OCI-LY7 (cell line): ENCODE data around the gene NOL4L. TPM values are rescaled to one million over a fixed set of nuclear protein-coding genes. Genes with fewer than 3 reads are reported as not detected.

Experiments
- BruUV-seq: library from RNA; stranded (reverse); fragments of 400-500 nt; replicated peaks from 2 replicates; lab custom pipeline; 2021; lab: Mats Ljungman, UMichigan
- CTCF ChIA-PET: fragments of 300-600 bp; sonication (Branson Sonifier 250); formaldehyde crosslinking; loops from one replicate; lab custom pipeline; 2022; ENCODE audit warnings: antibody characterized with exemption; ENCODE audit not compliant: unreplicated experiment; lab: Charles Lee
- POLR2A ChIA-PET: fragments of 300-600 bp; sonication (Branson Sonifier 250); formaldehyde crosslinking; loops from one replicate; lab custom pipeline; 2022; ENCODE audit warnings: antibody characterized with exemption; lab: Charles Lee
- DNase-seq: peaks from one replicate; pipeline ENCODE4 v3.0.0-alpha.2; 2015; ENCODE audit warnings: low spot score
- H2AFZ ChIP-seq: fragments of 200-600 bp; sonication (generic), shearing (Covaris generic); 2 replicates; pipeline ENCODE4 v1.6.1; 2014; ENCODE audit warnings: mild to moderate bottlenecking, antibody characterized with exemption, low read length, moderate library complexity
- H3K27ac ChIP-seq: fragments of 200-600 bp; sonication (generic); 2 replicates; pipeline ENCODE4 v1.5.1; 2014; ENCODE audit warnings: mixed run types, low read depth, mild to moderate bottlenecking, moderate library complexity, low read length, inconsistent platforms; ENCODE audit not compliant: poor library complexity, severe bottlenecking
- H3K36me3 ChIP-seq: fragments of 200-600 bp; sonication (generic); 2 replicates; pipeline ENCODE4 v1.6.1; 2014; ENCODE audit warnings: mild to moderate bottlenecking, antibody characterized with exemption, low read length, moderate library complexity, mixed read lengths; ENCODE audit not compliant: insufficient read depth
- H3K4me1 ChIP-seq: fragments of 200-600 bp; sonication (generic); 2 replicates; pipeline ENCODE4 v1.5.1; 2014; ENCODE audit warnings: mild to moderate bottlenecking, low read length; ENCODE audit not compliant: insufficient read depth, poor library complexity, severe bottlenecking
- H3K4me2 ChIP-seq: fragments of 200-600 bp; sonication (generic); 2 replicates; pipeline ENCODE4 v1.6.1; 2014; ENCODE audit warnings: mild to moderate bottlenecking, low read length
- H3K4me3 ChIP-seq: fragments of 200-600 bp; sonication (generic); 2 replicates; pipeline ENCODE4 v1.5.1; 2014; ENCODE audit warnings: mild to moderate bottlenecking, low read depth, low read length; ENCODE audit not compliant: poor library complexity, severe bottlenecking
- H3K79me2 ChIP-seq: fragments of 200-600 bp; sonication (generic); 2 replicates; pipeline ENCODE4 v1.6.1; 2016; ENCODE audit warnings: low read depth, mild to moderate bottlenecking, low read length, moderate library complexity, mixed read lengths; ENCODE audit not compliant: insufficient read depth
- H3K9me2 ChIP-seq: fragments of 200-600 bp; sonication (generic); 2 replicates; pipeline ENCODE4 v1.6.1; 2016; ENCODE audit warnings: mild to moderate bottlenecking, low read length, mixed read lengths; ENCODE audit not compliant: insufficient read depth
- H3K9me3 ChIP-seq: fragments of 200-600 bp; sonication (generic); 2 replicates; pipeline ENCODE4 v1.6.1; 2014; ENCODE audit warnings: mild to moderate bottlenecking, mixed run types, low read length, mixed read lengths
- H4K20me1 ChIP-seq: fragments of 200-600 bp; sonication (generic); 2 replicates; pipeline ENCODE4 v1.6.1; 2014; ENCODE audit warnings: mild to moderate bottlenecking, antibody characterized with exemption, low read length, moderate library complexity, mixed read lengths; ENCODE audit not compliant: insufficient read depth
- CTCF ChIP-seq: fragments of 200-600 bp; sonication (generic); conservative IDR thresholded peaks from 2 replicates; pipeline ENCODE4 v1.5.1; 2014; ENCODE audit warnings: mild to moderate bottlenecking, antibody characterized with exemption, low read length, moderate library complexity, mixed read lengths
- EZH2phosphoT487 ChIP-seq: fragments of 200-600 bp; sonication (generic); IDR thresholded peaks from 2 replicates; pipeline ENCODE4 v1.6.1; 2018; ENCODE audit warnings: low read depth, borderline replicate concordance, mild to moderate bottlenecking, mixed run types, antibody characterized with exemption, low read length, moderate library complexity, mixed read lengths
- intact Hi-C: fragments of 100-400 bp; cut with micrococcal nuclease; formaldehyde crosslinking; loops from one replicate; pipeline ENCODE4 v1.10.0; 2022; ENCODE audit not compliant: unreplicated experiment
- total RNA-seq, 2 experiments: library from RNA; depleted of rRNA in 1 of 2; stranded (reverse); fragments of >200 nt in 1 of 2; shearing (Covaris generic) in 1 of 2; gene quantifications; 2 replicates each; pipeline ENCODE4 v1.2.3, GENCODE V29; 2014 to 2022

The NOL4L gene
- total RNA-seq, 2 experiments from 2014 or later = 3.9 to 4.2 TPM

GRCh38 chr20:32478576-32478975, 106.6 kb downstream of the NOL4L start:
- H3K36me3 ChIP-seq = no peaks in the 10 kb centered on the region
- no TSS peak for BruUV-seq
- intact Hi-C loops = no loop called here
- H3K4me3 ChIP-seq = no peak overlapping the region
- H3K4me1 ChIP-seq = peaks cover 7% of the 10 kb centered on the region
- H3K9me2 ChIP-seq = no peaks in the 10 kb centered on the region
- no peaks in the 10 kb centered on the region for H3K79me2 ChIP-seq
- H3K4me2 ChIP-seq = no peak overlapping the region
- no peak overlapping the region for H2AFZ ChIP-seq
- no peaks in the 10 kb centered on the region for H4K20me1 ChIP-seq
- ChIA-PET POLR2A (no interaction called here), CTCF (interaction anchor here (0.5 kb wide), 1 partner anchor 19 kb away, joined by 3 read pairs; no protein-coding TSS in a partner anchor)
- no peak for DNase-seq
- no peak overlapping the region for H3K27ac ChIP-seq
- no peaks in the 10 kb centered on the region for H3K9me3 ChIP-seq
- TF ChIP-seq EZH2phosphoT487 (no peak), CTCF (no peak)

DNA sequence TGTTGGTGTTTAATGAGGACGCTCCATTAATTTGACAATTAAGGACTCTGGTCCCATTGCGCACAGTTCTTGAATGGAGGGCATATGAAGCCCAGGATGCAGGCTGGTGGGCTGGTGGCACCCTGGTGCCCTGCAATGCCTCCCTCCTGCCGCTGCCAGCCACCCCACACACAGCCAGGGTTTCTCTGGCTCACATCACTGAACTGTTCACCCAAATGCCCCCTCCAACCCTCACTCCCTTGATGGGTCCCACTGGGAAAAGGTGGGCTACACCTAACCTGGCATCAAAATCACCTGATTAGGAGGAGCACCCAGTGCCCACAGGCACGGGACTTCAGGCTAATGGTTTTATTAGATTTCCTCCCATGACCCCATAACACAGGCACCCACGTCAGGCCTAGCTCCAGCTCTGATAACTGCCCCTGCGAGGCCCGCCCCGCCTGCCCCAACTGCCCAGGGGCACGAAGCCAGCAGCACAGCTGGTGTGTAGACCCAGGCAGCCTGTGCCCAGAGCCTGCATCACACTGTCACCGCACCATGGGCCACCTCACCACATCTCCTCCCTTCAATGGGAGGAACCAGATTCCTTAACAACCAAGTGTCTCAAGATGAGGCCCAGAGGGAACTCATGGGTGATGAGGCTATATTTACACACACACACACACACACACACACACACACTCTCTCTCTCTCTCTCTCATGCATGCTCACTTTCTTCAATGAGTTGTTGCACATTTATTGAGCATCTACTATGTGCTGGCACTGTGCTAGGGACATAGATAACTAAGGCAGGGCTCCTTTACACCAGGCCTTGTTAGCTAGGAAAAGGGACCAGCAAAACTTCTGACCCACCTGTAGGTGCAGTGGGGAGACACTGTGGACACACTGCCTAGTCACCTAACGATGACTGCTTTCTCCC, 107.3 kb downstream of the NOL4L start:
- H3K4me2 ChIP-seq = no peak overlapping the region
- H3K9me3 ChIP-seq = no peaks in the 10 kb centered on the region
- BruUV-seq = no TSS peak
- POLR2A ChIA-PET = no interaction called here
- no peak overlapping the region for H3K4me3 ChIP-seq
- peaks cover 6% of the 10 kb centered on the region for H3K4me1 ChIP-seq
- H2AFZ ChIP-seq = no peak overlapping the region
- H4K20me1 ChIP-seq = no peaks in the 10 kb centered on the region
- no peaks in the 10 kb centered on the region for H3K79me2 ChIP-seq
- no peaks in the 10 kb centered on the region for H3K36me3 ChIP-seq
- H3K9me2 ChIP-seq = no peaks in the 10 kb centered on the region
- TF ChIP-seq EZH2phosphoT487 (no peak), CTCF (no peak)
- CTCF ChIA-PET = interaction anchor here (0.5 kb wide), 1 partner anchor 19 kb away, joined by 3 read pairs; no protein-coding TSS in a partner anchor
- intact Hi-C loops = no loop called here
- DNase-seq = no peak
- no peak overlapping the region for H3K27ac ChIP-seq
